CD14-positive monocyte (primary cell): ENCODE data around the gene SMG6. TPM values are rescaled to one million over a fixed set of nuclear protein-coding genes. Genes with fewer than 3 reads are reported as not detected.

Experiments used
- DNase-seq, 3 donors: peaks; one replicate each; pipeline ENCODE4 v3.0.0-alpha.2; 2011 to 2022
- H2AFZ ChIP-seq: 2 replicates; pipeline ENCODE4 v1.6.0; 2012; ENCODE audit warnings: mild to moderate bottlenecking, low read depth, low read length, inconsistent platforms; ENCODE audit not compliant: insufficient read depth, poor library complexity, severe bottlenecking
- H3K27ac ChIP-seq, 2 donors: 1 replicate in 1 of 2; 2 replicates in 1 of 2; pipeline ENCODE4 v1.5.1; 2012 to 2013; ENCODE audit warnings: low read length in 2 of 2, control low read depth in 1 of 2, inconsistent platforms in 1 of 2, low read depth in 1 of 2, mild to moderate bottlenecking in 1 of 2
- H3K27me3 ChIP-seq, 2 donors: one replicate each; pipeline versions ENCODE4 v1.6.0 to v1.6.1; 2011 to 2013; ENCODE audit warnings: low read length in 2 of 2; ENCODE audit not compliant: control insufficient read depth in 2 of 2, insufficient read depth in 2 of 2
- H3K36me3 ChIP-seq, 2 donors: replicated peaks in 1 of 2; 1 replicate in 1 of 2; 2 replicates in 1 of 2; pipeline versions ENCODE4 v1.5.1 to v1.6.1; 2012 to 2013; ENCODE audit warnings: low read length in 2 of 2, control low read depth in 1 of 2, inconsistent platforms in 1 of 2, mild to moderate bottlenecking in 1 of 2; ENCODE audit not compliant: insufficient read depth in 2 of 2, control insufficient read depth in 1 of 2
- H3K4me1 ChIP-seq, 2 donors: 1 replicate in 1 of 2; 2 replicates in 1 of 2; pipeline versions ENCODE4 v1.5.1 to v1.6.1; 2012 to 2013; ENCODE audit warnings: low read length in 2 of 2, control low read depth in 1 of 2, inconsistent platforms in 1 of 2, mild to moderate bottlenecking in 1 of 2, moderate library complexity in 1 of 2; ENCODE audit not compliant: insufficient read depth in 2 of 2, control insufficient read depth in 1 of 2
- H3K4me2 ChIP-seq: replicated peaks from 2 replicates; pipeline ENCODE3; 2012; ENCODE audit warnings: low read length, moderate library complexity, mild to moderate bottlenecking; ENCODE audit not compliant: poor library complexity, severe bottlenecking; ENCODE audit errors: extremely low read depth
- H3K4me3 ChIP-seq, 3 experiments: fragments of 200-600 bp in 1 of 3; sonication (generic) in 1 of 3; replicated peaks in 1 of 3; 1 replicate in 2 of 3; 2 replicates in 1 of 3; pipeline ENCODE4 v1.5.1; 2011 to 2013; ENCODE audit warnings: low read length in 3 of 3, mild to moderate bottlenecking in 3 of 3, control low read depth in 2 of 3, low read depth in 2 of 3, inconsistent platforms in 1 of 3, moderate library complexity in 1 of 3
- H3K79me2 ChIP-seq: 2 replicates; pipeline ENCODE4 v1.6.0; 2012; ENCODE audit warnings: mild to moderate bottlenecking, control low read depth, inconsistent platforms, low read length, moderate library complexity; ENCODE audit not compliant: insufficient read depth
- H3K9ac ChIP-seq: 2 replicates; pipeline ENCODE4 v1.6.0; 2017; ENCODE audit warnings: low read length, mild to moderate bottlenecking; ENCODE audit not compliant: insufficient read depth, poor library complexity, severe bottlenecking
- H3K9me3 ChIP-seq, 2 donors: replicated peaks in 1 of 2; 1 replicate in 1 of 2; 2 replicates in 1 of 2; pipeline versions ENCODE4 v1.5.1 to v1.6.1; 2012 to 2013; ENCODE audit warnings: low read length in 2 of 2, control low read depth in 1 of 2; ENCODE audit not compliant: control insufficient read depth in 1 of 2, insufficient read depth in 1 of 2
- H4K20me1 ChIP-seq: 2 replicates; pipeline ENCODE4 v1.6.0; 2012; ENCODE audit warnings: mild to moderate bottlenecking, low read length, control low read depth, moderate library complexity; ENCODE audit not compliant: insufficient read depth
- H3K27ac Mint-ChIP-seq, 7 donors: one replicate each; pipeline ENCODE4 v1.8.0; 2020; ENCODE audit warnings: mild to moderate bottlenecking in 7 of 7, mixed read lengths in 7 of 7, moderate library complexity in 6 of 7, inconsistent platforms in 2 of 7
- H3K27me3 Mint-ChIP-seq, 3 donors: one replicate each; pipeline ENCODE4 v1.8.0; 2021 to 2022; ENCODE audit warnings: low read depth in 3 of 3, mild to moderate bottlenecking in 3 of 3, mixed read lengths in 3 of 3, moderate library complexity in 3 of 3, inconsistent platforms in 1 of 3
- H3K36me3 Mint-ChIP-seq, 2 donors: one replicate each; pipeline ENCODE4 v1.8.0; 2020; ENCODE audit warnings: mixed read lengths in 2 of 2, inconsistent platforms in 1 of 2, mild to moderate bottlenecking in 1 of 2
- H3K4me1 Mint-ChIP-seq: one replicate; pipeline ENCODE4 v1.8.0; 2020; ENCODE audit warnings: mild to moderate bottlenecking, mixed read lengths
- H3K4me3 Mint-ChIP-seq, 2 donors: one replicate each; pipeline ENCODE4 v1.8.0; 2020; ENCODE audit warnings: mild to moderate bottlenecking in 2 of 2, mixed read lengths in 2 of 2, moderate library complexity in 1 of 2
- H3K9me3 Mint-ChIP-seq, 7 donors: one replicate each; pipeline ENCODE4 v1.8.0; 2020 to 2022; ENCODE audit warnings: mixed read lengths in 7 of 7, mild to moderate bottlenecking in 6 of 7, moderate library complexity in 6 of 7, inconsistent platforms in 2 of 7
- WGBS: methylation state at CpG from one replicate; pipeline ENCODE4 v1.1.5; 2013; ENCODE audit warnings: missing lambda C conversion rate; ENCODE audit not compliant: insufficient coverage; 5-methylcytosine and 5-hydroxymethylcytosine counted together
- intact Hi-C, 2 donors: fragments of 100-400 bp; cut with micrococcal nuclease; formaldehyde crosslinking; loops; one replicate each; pipeline versions ENCODE4 v1.15.0 to v1.15.1; 2023
- polyA plus RNA-seq, 3 donors: library from polyadenylated mRNA; depleted of rRNA in 1 of 3; unstranded in 2 of 3; stranded (reverse) in 1 of 3; fragments of 300-500 nt in 2 of 3; fragments of >200 nt in 1 of 3; fragmentation: Illumina TruSeq in 2 of 3; gene quantifications; 1 replicate in 2 of 3; 2 replicates in 1 of 3; pipeline ENCODE4 v1.2.3, GENCODE V29; 2012 to 2021
- TF ChIP-seq, protein P1 (sequence below): fragments of 200-600 bp; IDR thresholded peaks from one replicate; pipeline ENCODE4 v1.8.0; 2022; ENCODE audit warnings: antibody characterized with exemption, mild to moderate bottlenecking

The SMG6 gene
- polyA plus RNA-seq, 3 donors, result 0.67 to 7.1 (median 1.1) TPM

DNA sequence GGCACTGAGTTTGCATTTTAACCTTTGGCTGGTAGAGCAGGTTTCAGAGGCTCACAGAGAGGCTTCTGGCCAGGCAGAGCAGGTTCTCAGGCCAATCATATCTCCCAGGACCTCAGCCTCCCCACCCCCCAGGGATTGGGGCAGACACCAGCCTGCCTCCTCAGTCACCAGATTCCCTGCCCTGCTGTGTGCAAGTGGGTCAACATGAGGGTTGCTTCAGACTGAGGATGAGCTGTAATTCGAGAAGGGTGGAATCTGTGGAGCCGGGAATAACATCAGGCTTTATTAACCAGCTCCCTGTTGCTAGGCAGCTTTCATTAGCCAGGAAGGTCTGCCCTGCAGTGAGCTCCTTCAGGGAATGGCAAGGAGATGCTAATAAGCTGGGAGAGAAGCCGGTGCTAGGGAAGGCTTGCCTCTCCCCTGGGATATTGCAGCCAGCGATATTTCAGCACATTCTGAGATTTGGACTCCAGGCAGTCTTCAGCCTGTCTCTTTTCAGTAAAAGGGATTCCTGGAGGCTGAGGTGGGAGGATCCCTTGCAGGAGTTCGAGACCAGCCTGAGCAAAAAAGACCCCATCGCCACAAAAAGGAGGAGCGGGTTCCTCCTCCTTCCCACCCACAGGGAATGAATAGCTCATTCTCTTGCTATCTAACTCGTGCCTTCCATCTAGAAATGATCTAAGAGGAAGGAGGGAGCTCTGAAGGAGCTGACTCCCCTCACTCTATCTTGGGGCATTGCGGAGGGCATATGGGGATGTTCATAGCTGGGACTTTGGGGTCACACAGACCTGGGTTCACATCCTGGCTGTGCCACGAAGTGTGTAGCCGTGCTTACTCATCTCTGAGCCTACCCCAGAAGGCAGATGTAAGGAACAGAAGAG, 44.5 kb upstream of the SMG6 start:
- no peak overlapping the region for H3K27ac ChIP-seq
- Mint-ChIP-seq H3K36me3 (peaks cover 17 to 25% of the 10 kb centered on the region in 2 donors), H3K4me3 (no peak overlapping the region), H3K9me3 (no peaks in the 10 kb centered on the region), H3K27ac (no peak overlapping the region), H3K27me3 (peaks cover 0 to 1% (median 0%) of the 10 kb centered on the region in 3 donors), H3K4me1 (no peaks in the 10 kb centered on the region)
- whole genome bisulfite sequencing, result 98% methylated on average over 5 of the region's 11 CpGs
- no peak overlapping the region for H3K9ac ChIP-seq
- H3K9me3 ChIP-seq, result no peaks in the 10 kb centered on the region
- no peak overlapping the region for H3K4me3 ChIP-seq
- no peak overlapping the region for H3K4me2 ChIP-seq
- TF ChIP-seq, protein P1, sequence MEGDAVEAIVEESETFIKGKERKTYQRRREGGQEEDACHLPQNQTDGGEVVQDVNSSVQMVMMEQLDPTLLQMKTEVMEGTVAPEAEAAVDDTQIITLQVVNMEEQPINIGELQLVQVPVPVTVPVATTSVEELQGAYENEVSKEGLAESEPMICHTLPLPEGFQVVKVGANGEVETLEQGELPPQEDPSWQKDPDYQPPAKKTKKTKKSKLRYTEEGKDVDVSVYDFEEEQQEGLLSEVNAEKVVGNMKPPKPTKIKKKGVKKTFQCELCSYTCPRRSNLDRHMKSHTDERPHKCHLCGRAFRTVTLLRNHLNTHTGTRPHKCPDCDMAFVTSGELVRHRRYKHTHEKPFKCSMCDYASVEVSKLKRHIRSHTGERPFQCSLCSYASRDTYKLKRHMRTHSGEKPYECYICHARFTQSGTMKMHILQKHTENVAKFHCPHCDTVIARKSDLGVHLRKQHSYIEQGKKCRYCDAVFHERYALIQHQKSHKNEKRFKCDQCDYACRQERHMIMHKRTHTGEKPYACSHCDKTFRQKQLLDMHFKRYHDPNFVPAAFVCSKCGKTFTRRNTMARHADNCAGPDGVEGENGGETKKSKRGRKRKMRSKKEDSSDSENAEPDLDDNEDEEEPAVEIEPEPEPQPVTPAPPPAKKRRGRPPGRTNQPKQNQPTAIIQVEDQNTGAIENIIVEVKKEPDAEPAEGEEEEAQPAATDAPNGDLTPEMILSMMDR, result no peak
- no peaks in the 10 kb centered on the region for H3K79me2 ChIP-seq
- DNase-seq, result no peak
- peaks cover 0 to 24% of the 10 kb centered on the region in 2 donors for H3K36me3 ChIP-seq
- intact Hi-C loops, result no loop called here
- H2AFZ ChIP-seq, result no peak overlapping the region
- no peaks in the 10 kb centered on the region for H4K20me1 ChIP-seq
- no peaks in the 10 kb centered on the region for H3K4me1 ChIP-seq
- no peaks in the 10 kb centered on the region for H3K27me3 ChIP-seq

DNA sequence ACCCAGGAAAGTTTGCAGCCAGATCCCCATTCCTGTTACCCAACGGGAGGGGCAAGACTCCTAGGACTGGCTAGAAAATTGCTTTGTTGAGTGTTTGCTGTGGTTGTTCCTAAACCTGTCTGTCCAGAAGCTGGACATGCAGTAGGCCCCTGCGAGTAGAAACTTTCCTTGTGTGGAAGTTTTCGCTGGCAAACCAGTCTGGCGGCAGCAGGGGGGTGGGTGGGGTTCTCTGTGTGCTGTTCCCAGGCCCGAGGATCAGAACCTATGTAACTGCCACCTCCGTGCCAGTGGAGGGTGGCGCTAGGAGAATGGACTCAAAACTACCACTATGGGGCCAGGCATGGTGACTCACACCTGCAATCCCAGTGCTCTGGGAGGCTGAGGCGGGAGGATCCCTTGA, 42.9 kb upstream of the SMG6 start:
- 93% methylated on average over 2 of the region's 8 CpGs for WGBS

More for the DNA sequence above, 42.9 kb upstream of the SMG6 start:
- H2AFZ ChIP-seq, result no peak overlapping the region
- no peak overlapping the region for H3K4me2 ChIP-seq
- H3K27me3 Mint-ChIP-seq, result peaks cover 0 to 1% (median 0%) of the 10 kb centered on the region in 3 donors
- H3K9me3 ChIP-seq, result no peaks in the 10 kb centered on the region
- no peaks in the 10 kb centered on the region for H3K4me1 ChIP-seq
- H3K4me3 Mint-ChIP-seq, result no peak overlapping the region
- no peaks in the 10 kb centered on the region for H3K9me3 Mint-ChIP-seq
- intact Hi-C loops, result no loop called here
- no peak overlapping the region for H3K27ac Mint-ChIP-seq
- no peak for DNase-seq
- H3K79me2 ChIP-seq, result no peaks in the 10 kb centered on the region
- H3K4me1 Mint-ChIP-seq, result no peaks in the 10 kb centered on the region
- H4K20me1 ChIP-seq, result no peaks in the 10 kb centered on the region
- no peak overlapping the region for H3K4me3 ChIP-seq
- no peak overlapping the region for H3K27ac ChIP-seq
- TF ChIP-seq, protein P1, result no peak
- H3K27me3 ChIP-seq, result no peaks in the 10 kb centered on the region
- peaks cover 25 to 37% of the 10 kb centered on the region in 2 donors for H3K36me3 Mint-ChIP-seq
- no peak overlapping the region for H3K9ac ChIP-seq
- peaks cover 0 to 32% of the 10 kb centered on the region in 2 donors for H3K36me3 ChIP-seq
